Mucosa of descending colon (tissue), 3 donors: ENCODE measurements around the gene GPR55. TPM values are rescaled to one million over a fixed set of nuclear protein-coding genes. Genes with fewer than 3 reads are reported as not detected.

Experiments
- ATAC-seq: fragments of 200-7000 bp; cut with Tn5 transposase; one replicate; pipeline ENCODE4 v1.9.1; 2020; ENCODE audit warnings: mild to moderate bottlenecking, moderate library complexity
- DNase-seq, 3 donors: peaks; one replicate each; pipeline ENCODE4 v3.0.0-alpha.2; 2020
- H3K36me3 ChIP-seq: fragments of 200-600 bp; one replicate; pipeline ENCODE4 v1.8.0; 2021; ENCODE audit warnings: low read depth, mild to moderate bottlenecking
- H3K4me1 ChIP-seq: fragments of 200-600 bp; one replicate; pipeline ENCODE4 v1.8.0; 2021; ENCODE audit warnings: low read depth, mild to moderate bottlenecking
- H3K4me3 ChIP-seq: fragments of 200-600 bp; one replicate; pipeline ENCODE4 v1.8.0; 2021; ENCODE audit warnings: mild to moderate bottlenecking
- H3K9me3 ChIP-seq: fragments of 200-600 bp; one replicate; pipeline ENCODE4 v1.8.0; 2021; ENCODE audit warnings: mild to moderate bottlenecking
- intact Hi-C, 2 donors: fragments of 100-400 bp; cut with DNase I in 1 of 2; cut with micrococcal nuclease in 1 of 2; formaldehyde crosslinking; loops; one replicate each; pipeline versions ENCODE4 v1.11.0 to v1.11.1; 2022; cut with DNase I, micrococcal nuclease
- total RNA-seq, 3 donors: library from RNA; stranded (reverse); fragmentation: NEBNext Ultra II Directional in 2 of 3; extraction: Animal tissue kit (Norgen Biotek cat#: 25700) in 2 of 3; gene quantifications; one replicate each; pipeline versions ENCODE4 v1.2.1 to v1.2.4, GENCODE V29; 2021 to 2023
- TF ChIP-seq, protein P1 (sequence below): fragments of 200-600 bp; IDR thresholded peaks from one replicate; pipeline ENCODE4 v1.8.0; 2022; ENCODE audit warnings: antibody characterized with exemption, mild to moderate bottlenecking
- donor health status: DM: no; HTN: no; CAD: no; lungs with moderate emphysema.
- donor health status: DM: no; HTN: no; CAD: no.
- donor health status: DM: no; HTN: yes; CAD: no.

Gene GPR55
- total RNA-seq, 3 donors from 2014 or later = 0.99 to 1.1 (median 1.1) TPM

DNA sequence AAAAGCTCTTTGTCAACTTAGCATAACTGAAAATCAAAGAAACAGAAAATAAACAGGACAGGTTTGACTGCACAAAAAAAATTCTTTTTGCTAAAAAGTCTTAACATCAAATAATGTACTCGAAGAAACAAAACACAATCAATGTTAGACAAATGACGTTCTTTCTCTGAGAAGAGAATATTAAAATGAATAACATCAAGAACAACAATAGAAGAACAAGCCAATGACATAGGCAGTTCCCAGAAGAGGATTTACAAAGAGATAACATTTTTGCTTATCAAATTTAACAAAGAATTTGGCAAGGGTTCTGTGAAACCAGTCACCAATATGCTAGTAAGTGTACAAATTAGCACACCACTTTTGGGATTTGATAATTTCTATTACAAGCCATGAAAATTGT is 5.8 kb downstream of the GPR55 start:
- DNase-seq (no peak), ATAC-seq (no peak)
- intact Hi-C loops = loop anchor here in 1 of 2 donors (10.0 kb wide), 1 partner anchor 64 kb away; no protein-coding TSS in a partner anchor
- no peaks in the 10 kb centered on the region for H3K4me1 ChIP-seq
- TF ChIP-seq, protein P1, sequence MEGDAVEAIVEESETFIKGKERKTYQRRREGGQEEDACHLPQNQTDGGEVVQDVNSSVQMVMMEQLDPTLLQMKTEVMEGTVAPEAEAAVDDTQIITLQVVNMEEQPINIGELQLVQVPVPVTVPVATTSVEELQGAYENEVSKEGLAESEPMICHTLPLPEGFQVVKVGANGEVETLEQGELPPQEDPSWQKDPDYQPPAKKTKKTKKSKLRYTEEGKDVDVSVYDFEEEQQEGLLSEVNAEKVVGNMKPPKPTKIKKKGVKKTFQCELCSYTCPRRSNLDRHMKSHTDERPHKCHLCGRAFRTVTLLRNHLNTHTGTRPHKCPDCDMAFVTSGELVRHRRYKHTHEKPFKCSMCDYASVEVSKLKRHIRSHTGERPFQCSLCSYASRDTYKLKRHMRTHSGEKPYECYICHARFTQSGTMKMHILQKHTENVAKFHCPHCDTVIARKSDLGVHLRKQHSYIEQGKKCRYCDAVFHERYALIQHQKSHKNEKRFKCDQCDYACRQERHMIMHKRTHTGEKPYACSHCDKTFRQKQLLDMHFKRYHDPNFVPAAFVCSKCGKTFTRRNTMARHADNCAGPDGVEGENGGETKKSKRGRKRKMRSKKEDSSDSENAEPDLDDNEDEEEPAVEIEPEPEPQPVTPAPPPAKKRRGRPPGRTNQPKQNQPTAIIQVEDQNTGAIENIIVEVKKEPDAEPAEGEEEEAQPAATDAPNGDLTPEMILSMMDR = no peak
- no peaks in the 10 kb centered on the region for H3K9me3 ChIP-seq
- H3K36me3 ChIP-seq = no peaks in the 10 kb centered on the region
- H3K4me3 ChIP-seq = no peak overlapping the region

DNA sequence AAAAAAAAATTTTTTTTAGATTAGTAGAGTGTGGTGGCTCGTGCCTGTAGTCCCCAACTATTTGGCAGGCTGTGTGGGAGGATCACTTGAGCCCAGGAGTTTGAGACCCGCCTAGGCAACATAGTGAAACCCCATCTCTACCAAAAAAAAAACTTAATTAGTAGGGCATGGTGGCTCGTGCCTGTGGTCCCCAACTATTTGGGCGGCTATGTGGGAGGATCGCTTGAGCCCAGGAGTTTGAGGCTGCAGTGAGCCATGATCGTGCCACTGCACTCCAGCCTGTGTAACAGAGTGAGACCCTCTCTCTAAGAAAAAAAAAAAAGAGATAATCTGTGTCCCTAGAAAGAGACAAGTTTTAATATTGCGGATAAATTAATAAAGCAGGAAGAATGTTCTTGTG is 8.8 kb downstream of the GPR55 start:
- no peaks in the 10 kb centered on the region for H3K9me3 ChIP-seq
- no peak for ATAC-seq
- no peak overlapping the region for H3K4me3 ChIP-seq
- TF ChIP-seq, protein P1 = no peak
- H3K4me1 ChIP-seq = no peaks in the 10 kb centered on the region
- no peaks in the 10 kb centered on the region for H3K36me3 ChIP-seq
- intact Hi-C loops = loop anchor here in 1 of 2 donors (10.0 kb wide), 1 partner anchor 61 kb away; no protein-coding TSS in a partner anchor
- no peak for DNase-seq

DNA sequence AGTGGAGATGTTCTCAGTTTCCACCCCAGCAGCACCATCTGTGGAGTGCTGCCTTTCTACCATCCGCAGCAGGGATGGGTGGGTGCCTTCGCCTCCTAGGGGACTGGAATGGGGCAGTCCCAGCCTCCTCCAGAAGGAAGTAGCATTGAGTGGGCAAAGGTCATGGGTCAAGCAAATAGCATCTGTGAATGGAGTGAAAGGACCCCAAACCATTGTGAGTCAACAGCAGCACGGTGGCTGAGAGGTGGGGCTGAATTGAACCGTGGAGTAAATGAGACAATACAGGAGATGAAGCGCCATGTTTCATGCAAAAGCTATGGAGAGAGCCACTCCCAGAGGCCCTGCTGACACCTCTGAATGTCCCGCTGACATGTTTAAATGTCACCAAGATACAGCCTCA is 9.7 kb downstream of the GPR55 start:
- no peaks in the 10 kb centered on the region for H3K36me3 ChIP-seq
- intact Hi-C loops = loop anchor here in 1 of 2 donors (10.0 kb wide), 1 partner anchor 61 kb away; no protein-coding TSS in a partner anchor

DNA sequence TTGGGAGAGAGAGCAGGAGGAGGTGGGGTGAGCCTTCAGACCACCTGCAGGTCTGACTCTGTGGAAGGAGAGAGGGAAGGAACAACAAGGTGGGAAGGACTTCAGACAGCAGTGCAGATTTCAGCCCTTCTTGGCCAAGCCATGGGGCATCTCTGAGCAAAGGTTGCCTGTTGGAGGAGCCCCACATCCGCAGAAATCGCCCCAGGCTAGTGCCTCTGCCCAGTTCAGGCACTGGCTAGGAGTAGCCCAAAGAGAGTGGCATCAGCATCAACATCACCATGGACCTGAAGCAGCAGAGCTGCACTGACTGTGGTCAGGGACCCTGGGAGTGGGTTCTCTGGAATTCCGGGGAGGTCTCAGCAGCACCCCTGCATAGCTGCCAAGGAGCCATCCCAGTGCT is 10.2 kb downstream of the GPR55 start:
- Histone ChIP-seq H3K4me1 (no peaks in the 10 kb centered on the region), H3K9me3 (no peaks in the 10 kb centered on the region), H3K36me3 (no peaks in the 10 kb centered on the region), H3K4me3 (no peak overlapping the region)
- TF ChIP-seq, protein P1 = no peak
- peak in 1 of 3 donors; percentile 15 for DNase-seq
- intact Hi-C loops = loop anchor here in 1 of 2 donors (10.0 kb wide), 1 partner anchor 60 kb away; no protein-coding TSS in a partner anchor
- ATAC-seq = no peak

More for the DNA sequence above, 9.7 kb downstream of the GPR55 start:
- TF ChIP-seq, protein P1 = no peak
- no peaks in the 10 kb centered on the region for H3K9me3 ChIP-seq
- DNase-seq = no peak
- no peak overlapping the region for H3K4me3 ChIP-seq
- H3K4me1 ChIP-seq = no peaks in the 10 kb centered on the region
- no peak for ATAC-seq

DNA sequence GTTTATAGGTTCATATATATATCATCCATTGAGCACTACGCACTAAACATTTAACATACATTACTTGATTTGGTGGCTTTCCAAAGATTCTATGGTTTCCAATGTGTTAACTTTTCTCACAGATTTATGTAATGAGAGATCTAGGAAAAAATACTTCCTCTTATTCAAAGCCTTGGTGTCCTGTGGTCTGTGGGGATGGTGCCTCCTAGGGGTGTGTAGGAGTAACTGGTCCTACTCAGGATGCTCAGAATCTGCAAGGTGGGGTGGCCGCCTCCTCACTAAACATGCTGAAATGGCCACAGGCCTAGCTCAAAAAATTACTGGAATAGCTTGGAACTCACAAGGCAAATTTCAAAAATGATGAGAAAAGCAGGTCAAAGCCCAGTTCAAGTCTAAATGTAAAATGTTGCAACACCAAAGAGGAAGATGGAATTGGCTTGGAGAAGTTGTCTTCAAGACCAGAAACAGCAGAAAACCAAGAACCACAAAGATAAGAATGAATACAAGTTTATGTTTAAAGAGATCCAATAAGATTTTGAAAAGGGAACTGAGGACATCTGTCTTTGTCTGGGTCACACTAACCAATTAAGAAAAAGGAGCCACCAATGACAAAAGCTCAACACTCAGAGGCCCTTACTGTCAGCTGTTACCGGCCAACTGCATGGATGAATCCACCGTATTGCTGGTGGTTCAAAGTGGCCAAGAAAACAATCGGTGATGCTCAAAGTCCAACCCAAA is 11.5 kb downstream of the GPR55 start:
- intact Hi-C loops = loop anchor here in 1 of 2 donors (10.0 kb wide), 1 partner anchor 59 kb away; no protein-coding TSS in a partner anchor
- Histone ChIP-seq H3K4me3 (no peak overlapping the region), H3K9me3 (no peaks in the 10 kb centered on the region), H3K4me1 (peaks cover 3% of the 10 kb centered on the region), H3K36me3 (no peaks in the 10 kb centered on the region)
- ATAC-seq (peak; percentile 77), DNase-seq (peak; percentile 49 to 70 (median 59))
- TF ChIP-seq, protein P1 = peak; percentile 52
